ENCODE data around the gene ZNF446. TPM values are rescaled to one million over a fixed set of nuclear protein-coding genes. Genes with fewer than 3 reads are reported as not detected.
"Not testable (repeated sequence)": the region's sequence is repeated elsewhere in the genome, so short reads cannot be mapped to it uniquely, and the experiment has no call there.

ZNF446 gene
- total RNA-seq, 4 donors from 2014 or later: 12.8 to 25.6 (median 19.6) TPM

- Histone ChIP-seq H3K27me3 (no peaks in the 10 kb centered on the region), H3K27ac (peak overlapping the region; percentile 49 to 81 (median 80)), H3K36me3 (peaks cover 0 to 23% (median 0%) of the 10 kb centered on the region in 3 donors), H3K9me3 (peaks cover 0 to 35% (median 17%) of the 10 kb centered on the region in 4 donors), H3K4me3 (peak overlapping the region; percentile 52 to 66 (median 61)), H3K4me1 (peaks cover 0 to 11% (median 9%) of the 10 kb centered on the region in 4 donors)
- no peak for TF ChIP-seq POLR2A (IDR thresholded peaks at IDR 0.05)
- no peak for TF ChIP-seq CTCF (IDR thresholded peaks at IDR 0.05)
- DNase-seq: no peak
These were observed 35.6 kb upstream of the ZNF446 start for GRCh38 chr19:58440556-58440955.

- not testable (repeated sequence) for H3K36me3 ChIP-seq, DNase-seq, H3K27me3 ChIP-seq, H3K4me3 ChIP-seq, H3K27ac ChIP-seq
- Histone ChIP-seq H3K4me1 (peaks cover 0 to 11% (median 9%) of the 10 kb centered on the region in 4 donors), H3K9me3 (peaks cover 0 to 16% (median 5%) of the 10 kb centered on the region in 4 donors)
These were observed 33.2 kb upstream of the ZNF446 start for GRCh38 chr19:58442986-58443385.

GRCh38 chr19:58448860-58449259 is 27.3 kb upstream of the ZNF446 start:
- H3K4me1 ChIP-seq, DNase-seq, H3K27ac ChIP-seq: not testable (repeated sequence)

GRCh38 chr19:58449980-58450379 is 26.2 kb upstream of the ZNF446 start:
- not testable (repeated sequence) for H3K4me1 ChIP-seq, H3K36me3 ChIP-seq, H3K27ac ChIP-seq, H3K9me3 ChIP-seq, DNase-seq, H3K27me3 ChIP-seq, H3K4me3 ChIP-seq

More at GRCh38 chr19:58448860-58449259, 27.3 kb upstream of the ZNF446 start:
- not testable (repeated sequence) for H3K4me3 ChIP-seq, H3K36me3 ChIP-seq, H3K9me3 ChIP-seq, H3K27me3 ChIP-seq

- TF ChIP-seq CTCF (IDR thresholded peaks at IDR 0.05) (no peak), POLR2A (IDR thresholded peaks at IDR 0.05) (no peak)
- Histone ChIP-seq H3K36me3 (no peaks in the 10 kb centered on the region), H3K4me3 (peak overlapping the region; percentile 79 to 93 (median 88)), H3K9me3 (peaks cover 0 to 9% (median 0%) of the 10 kb centered on the region in 4 donors), H3K27me3 (no peaks in the 10 kb centered on the region), H3K27ac (peak overlapping the region in 1 of 4 donors; percentile 77), H3K4me1 (peaks cover 0 to 8% (median 0%) of the 10 kb centered on the region in 4 donors)
- DNase-seq: no peak
These were observed 25.2 kb upstream of the ZNF446 start for GRCh38 chr19:58450856-58451357.

GRCh38 chr19:58451358-58452101 is 24.6 kb upstream of the ZNF446 start, which contains the start of gene ZNF324B:
TSS of gene ZNF324B (plus strand) at chr19:58451622. CDS start at chr19:58453702, 2,080 bp downstream.
- TF ChIP-seq POLR2A (IDR thresholded peaks at IDR 0.05) (peak in 1 of 2 donors; percentile 46), CTCF (IDR thresholded peaks at IDR 0.05) (no peak)
- Histone ChIP-seq H3K36me3 (peaks cover 0 to 5% (median 0%) of the 10 kb centered on the region in 3 donors), H3K27me3 (no peaks in the 10 kb centered on the region), H3K27ac (peak within 1 kb of the TSS; percentile 48 to 77 (median 58)), H3K9me3 (peaks cover 0 to 9% (median 0%) of the 10 kb centered on the region in 4 donors), H3K4me1 (peaks cover 0 to 8% (median 0%) of the 10 kb centered on the region in 4 donors), H3K4me3 (peak within 1 kb of the TSS; percentile 79 to 93 (median 88))
- DNase-seq: peak; percentile 97 to 98 (median 97)

GRCh38 chr19:58453743-58454142 is 22.4 kb upstream of the ZNF446 start:
- Histone ChIP-seq H3K4me1 (peaks cover 0 to 8% (median 0%) of the 10 kb centered on the region in 4 donors), H3K27ac (no peak overlapping the region), H3K9me3 (peaks cover 0 to 6% (median 0%) of the 10 kb centered on the region in 4 donors), H3K36me3 (peaks cover 0 to 18% (median 0%) of the 10 kb centered on the region in 3 donors), H3K4me3 (no peak overlapping the region), H3K27me3 (no peaks in the 10 kb centered on the region)
- no peak for TF ChIP-seq CTCF (IDR thresholded peaks at IDR 0.05)
- no peak for TF ChIP-seq POLR2A (IDR thresholded peaks at IDR 0.05)
- DNase-seq: no peak

Measured in Peyer's patch (tissue), 4 donors.